Astrocyte (in vitro differentiated cells and primary cell): ENCODE data around the gene ATXN1. TPM values are rescaled to one million over a fixed set of nuclear protein-coding genes. Genes with fewer than 3 reads are reported as not detected.

Source experiments
- DNase-seq: peaks from one replicate; pipeline ENCODE4 v3.0.0-alpha.2; 2010; ENCODE audit warnings: low read depth
- FAIRE-seq: peaks from 2 replicates; lab custom pipeline; 2011; peaks lifted over from hg19 to GRCh38; lab: Jason Lieb, UNC
- H2AFZ ChIP-seq: 2 replicates; pipeline ENCODE4 v1.6.0; 2012; ENCODE audit warnings: low read depth, low read length, inconsistent platforms
- H3K27ac ChIP-seq: 2 replicates; pipeline ENCODE4 v1.5.1; 2011; ENCODE audit warnings: low read depth, low read length, inconsistent platforms
- H3K27me3 ChIP-seq: 2 replicates; pipeline ENCODE4 v1.6.0; 2011; ENCODE audit warnings: low read length, inconsistent platforms; ENCODE audit not compliant: insufficient read depth
- H3K36me3 ChIP-seq: 2 replicates; pipeline ENCODE4 v1.5.1; 2011; ENCODE audit warnings: low read length, inconsistent platforms; ENCODE audit not compliant: insufficient read depth
- H3K4me1 ChIP-seq: 2 replicates; pipeline ENCODE4 v1.5.1; 2011; ENCODE audit warnings: low read length, inconsistent platforms; ENCODE audit not compliant: insufficient read depth
- H3K4me2 ChIP-seq: 2 replicates; pipeline ENCODE4 v1.6.0; 2012; ENCODE audit warnings: low read length, inconsistent platforms
- H3K4me3 ChIP-seq: 2 replicates; pipeline ENCODE4 v1.5.1; 2011; ENCODE audit warnings: low read depth, mild to moderate bottlenecking, low read length, inconsistent platforms; ENCODE audit not compliant: insufficient read depth
- H3K79me2 ChIP-seq: 2 replicates; pipeline ENCODE4 v1.6.0; 2012; ENCODE audit warnings: mild to moderate bottlenecking, low read length, inconsistent platforms; ENCODE audit not compliant: insufficient read depth
- H3K9ac ChIP-seq: 2 replicates; pipeline ENCODE4 v1.6.0; 2012; ENCODE audit warnings: mild to moderate bottlenecking, low read length, inconsistent platforms
- H3K9me3 ChIP-seq: 2 replicates; pipeline ENCODE4 v1.5.1; 2012; ENCODE audit warnings: low read depth, mild to moderate bottlenecking, low read length, inconsistent platforms; ENCODE audit not compliant: insufficient read depth
- H4K20me1 ChIP-seq: 2 replicates; pipeline ENCODE4 v1.6.0; 2012; ENCODE audit warnings: low read length, inconsistent platforms; ENCODE audit not compliant: insufficient read depth
- H3K27ac Mint-ChIP-seq: one replicate; pipeline ENCODE4 v1.8.0; 2021; ENCODE audit warnings: mild to moderate bottlenecking, mixed read lengths; ENCODE audit not compliant: unreplicated experiment
- H3K27me3 Mint-ChIP-seq: one replicate; pipeline ENCODE4 v1.8.0; 2021; ENCODE audit warnings: low read depth, mixed read lengths; ENCODE audit not compliant: unreplicated experiment
- H3K36me3 Mint-ChIP-seq: one replicate; pipeline ENCODE4 v1.8.0; 2021; ENCODE audit warnings: low read depth, mixed read lengths; ENCODE audit not compliant: unreplicated experiment
- H3K4me1 Mint-ChIP-seq: one replicate; pipeline ENCODE4 v1.8.0; 2021; ENCODE audit warnings: low read depth, mixed read lengths; ENCODE audit not compliant: unreplicated experiment
- H3K4me3 Mint-ChIP-seq: one replicate; pipeline ENCODE4 v1.8.0; 2021; ENCODE audit warnings: mild to moderate bottlenecking, moderate library complexity, mixed read lengths; ENCODE audit not compliant: unreplicated experiment
- H3K9me3 Mint-ChIP-seq: one replicate; pipeline ENCODE4 v1.8.0; 2021; ENCODE audit warnings: mild to moderate bottlenecking, mixed read lengths; ENCODE audit not compliant: unreplicated experiment
- CTCF ChIP-seq: IDR thresholded peaks from 2 replicates; pipeline ENCODE4 v1.5.1; 2011; ENCODE audit warnings: low read depth, mild to moderate bottlenecking, inconsistent platforms, low read length, moderate library complexity; ENCODE audit not compliant: insufficient read depth
- EZH2 ChIP-seq: IDR thresholded peaks from 2 replicates; pipeline ENCODE4 v1.6.1; 2012; ENCODE audit warnings: mild to moderate bottlenecking, low read length, inconsistent platforms; ENCODE audit not compliant: insufficient read depth
- total RNA-seq: library from RNA; stranded (reverse); gene quantifications from 2 replicates; pipeline ENCODE4 v1.2.1, GENCODE V29; 2021

The ATXN1 gene
- total RNA-seq, 1 donor from 2014 or later = 70.9 TPM

- peaks cover 8% of the 10 kb centered on the region for H3K79me2 ChIP-seq
- Mint-ChIP-seq H3K27ac (peak overlapping the region; percentile 56), H3K4me3 (no peak overlapping the region), H3K9me3 (no peaks in the 10 kb centered on the region), H3K4me1 (peaks cover 45% of the 10 kb centered on the region), H3K27me3 (no peaks in the 10 kb centered on the region), H3K36me3 (peaks cover 21% of the 10 kb centered on the region)
- peaks cover 4% of the 10 kb centered on the region for H4K20me1 ChIP-seq
- no peak overlapping the region for H3K9ac ChIP-seq
- H3K4me2 ChIP-seq = no peak overlapping the region
- no peaks in the 10 kb centered on the region for H3K9me3 ChIP-seq
- TF ChIP-seq EZH2 (no peak), CTCF (no peak)
- no peak overlapping the region for H3K27ac ChIP-seq
- H3K4me3 ChIP-seq = no peak overlapping the region
- H3K36me3 ChIP-seq = peaks cover 3% of the 10 kb centered on the region
- DNase-seq (peak; percentile 31), FAIRE-seq (no peak)
- no peaks in the 10 kb centered on the region for H3K27me3 ChIP-seq
- no peak overlapping the region for H2AFZ ChIP-seq
- peaks cover 26% of the 10 kb centered on the region for H3K4me1 ChIP-seq
Measured at GRCh38 chr6:16519265-16520242, 241.7 kb downstream of the ATXN1 start.

DNA sequence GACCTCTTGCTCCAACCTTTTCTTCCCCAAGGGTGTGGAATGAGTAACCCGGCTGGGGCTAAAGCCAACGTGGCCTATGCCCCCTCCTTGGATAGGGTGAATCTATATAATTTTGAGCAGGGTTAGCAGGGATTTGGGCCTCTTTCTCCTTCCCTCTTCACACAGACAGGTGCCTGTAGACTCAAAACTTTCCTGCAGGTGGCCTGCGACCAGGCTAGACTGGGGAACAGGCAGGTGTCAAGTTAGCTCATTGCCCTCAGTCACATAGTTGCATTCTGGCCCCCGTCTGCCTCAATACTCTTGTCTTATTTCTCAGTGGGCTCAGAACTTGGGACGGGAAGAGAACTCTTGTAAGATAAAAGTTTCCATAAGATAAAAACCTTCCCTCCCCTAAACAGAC is 243.0 kb downstream of the ATXN1 start:
- Mint-ChIP-seq H3K36me3 (peaks cover 21% of the 10 kb centered on the region), H3K4me3 (no peak overlapping the region), H3K4me1 (peaks cover 44% of the 10 kb centered on the region), H3K27me3 (no peaks in the 10 kb centered on the region), H3K27ac (peak overlapping the region; percentile 41), H3K9me3 (no peaks in the 10 kb centered on the region)
- H3K4me2 ChIP-seq = no peak overlapping the region
- H3K27me3 ChIP-seq = no peaks in the 10 kb centered on the region
- peaks cover 8% of the 10 kb centered on the region for H3K79me2 ChIP-seq
- DNase-seq = no peak
- H3K9ac ChIP-seq = no peak overlapping the region
- peaks cover 23% of the 10 kb centered on the region for H3K4me1 ChIP-seq
- TF ChIP-seq EZH2 = no peak
- TF ChIP-seq CTCF = no peak
- peaks cover 3% of the 10 kb centered on the region for H3K36me3 ChIP-seq
- FAIRE-seq = no peak
- H4K20me1 ChIP-seq = peaks cover 4% of the 10 kb centered on the region
- H3K9me3 ChIP-seq = no peaks in the 10 kb centered on the region
- no peak overlapping the region for H2AFZ ChIP-seq
- no peak overlapping the region for H3K27ac ChIP-seq
- H3K4me3 ChIP-seq = no peak overlapping the region

DNA sequence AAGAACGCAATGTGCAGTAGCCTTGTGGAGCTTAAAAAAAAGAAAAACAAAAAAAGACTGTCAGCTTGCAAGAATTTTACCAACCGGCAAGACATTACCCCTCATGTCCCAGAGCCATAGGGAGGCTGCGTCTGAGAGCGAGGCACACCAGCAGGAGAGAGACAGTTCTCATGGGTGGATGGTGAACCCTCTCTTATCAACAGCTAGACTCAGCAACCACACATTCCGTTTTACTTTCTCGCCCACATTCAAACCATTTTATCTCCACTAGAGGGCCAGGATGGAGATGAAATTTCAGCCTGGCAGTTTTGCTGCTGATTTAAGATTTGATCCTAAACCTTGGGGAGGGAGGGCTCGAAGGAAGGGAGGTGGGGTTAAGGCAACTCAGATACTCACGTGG is 247.0 kb downstream of the ATXN1 start:
- H3K36me3 Mint-ChIP-seq = peaks cover 16% of the 10 kb centered on the region
- no peaks in the 10 kb centered on the region for H3K27me3 ChIP-seq
- H3K9me3 Mint-ChIP-seq = no peaks in the 10 kb centered on the region
- no peaks in the 10 kb centered on the region for H3K27me3 Mint-ChIP-seq
- H3K4me2 ChIP-seq = peak overlapping the region; percentile 45
- peak; percentile 87 for FAIRE-seq
- no peak overlapping the region for H2AFZ ChIP-seq
- no peak overlapping the region for H3K27ac ChIP-seq
- H3K27ac Mint-ChIP-seq = peak overlapping the region; percentile 69
- no peak overlapping the region for H3K4me3 Mint-ChIP-seq
- H3K4me1 Mint-ChIP-seq = peaks cover 52% of the 10 kb centered on the region
- peaks cover 10% of the 10 kb centered on the region for H3K4me1 ChIP-seq
- no peaks in the 10 kb centered on the region for H3K36me3 ChIP-seq
- H3K9me3 ChIP-seq = no peaks in the 10 kb centered on the region
- TF ChIP-seq EZH2 (no peak), CTCF (peak; percentile 71)
- DNase-seq = peak; percentile 67
- H4K20me1 ChIP-seq = peaks cover 7% of the 10 kb centered on the region
- H3K4me3 ChIP-seq = no peak overlapping the region
- peak overlapping the region; percentile 21 for H3K9ac ChIP-seq
- H3K79me2 ChIP-seq = peaks cover 6% of the 10 kb centered on the region
